ENCODE data around the gene BRF1.

BRF1 gene, protein sequence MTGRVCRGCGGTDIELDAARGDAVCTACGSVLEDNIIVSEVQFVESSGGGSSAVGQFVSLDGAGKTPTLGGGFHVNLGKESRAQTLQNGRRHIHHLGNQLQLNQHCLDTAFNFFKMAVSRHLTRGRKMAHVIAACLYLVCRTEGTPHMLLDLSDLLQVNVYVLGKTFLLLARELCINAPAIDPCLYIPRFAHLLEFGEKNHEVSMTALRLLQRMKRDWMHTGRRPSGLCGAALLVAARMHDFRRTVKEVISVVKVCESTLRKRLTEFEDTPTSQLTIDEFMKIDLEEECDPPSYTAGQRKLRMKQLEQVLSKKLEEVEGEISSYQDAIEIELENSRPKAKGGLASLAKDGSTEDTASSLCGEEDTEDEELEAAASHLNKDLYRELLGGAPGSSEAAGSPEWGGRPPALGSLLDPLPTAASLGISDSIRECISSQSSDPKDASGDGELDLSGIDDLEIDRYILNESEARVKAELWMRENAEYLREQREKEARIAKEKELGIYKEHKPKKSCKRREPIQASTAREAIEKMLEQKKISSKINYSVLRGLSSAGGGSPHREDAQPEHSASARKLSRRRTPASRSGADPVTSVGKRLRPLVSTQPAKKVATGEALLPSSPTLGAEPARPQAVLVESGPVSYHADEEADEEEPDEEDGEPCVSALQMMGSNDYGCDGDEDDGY

DNA sequence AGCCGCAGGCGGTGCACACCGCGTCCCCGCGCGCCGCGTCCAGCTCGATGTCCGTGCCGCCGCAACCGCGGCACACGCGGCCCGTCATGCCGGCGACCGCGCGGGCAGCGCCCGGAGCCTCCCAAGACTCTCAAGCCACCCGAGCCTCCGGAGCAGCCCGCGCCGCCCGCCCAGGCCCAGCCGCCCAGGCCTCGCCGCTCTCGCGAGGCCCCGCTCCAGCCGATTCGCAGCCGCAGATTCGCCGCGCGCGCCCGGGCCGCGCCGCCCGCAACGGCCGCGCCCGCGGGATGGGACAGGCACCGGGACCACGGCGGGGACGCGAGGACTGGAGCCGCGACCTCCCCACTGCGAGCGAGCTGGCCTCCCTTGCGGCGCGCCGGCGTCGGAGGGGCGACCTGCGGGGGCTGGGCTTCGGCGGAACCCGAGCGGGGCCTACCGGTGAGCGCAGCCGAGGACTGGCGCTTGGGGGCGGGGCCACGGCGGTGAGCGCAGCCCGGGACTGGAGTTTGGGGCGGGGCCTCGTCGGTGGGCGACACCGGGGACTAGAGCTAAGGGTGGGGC lies at the start of gene BRF1:
TSS of gene BRF1 (minus strand) at position 460 of the 561 bp plus-strand sequence. CDS start at position 88, 372 bp downstream.
- H3K4me3 Mint-ChIP-seq = peak within 1 kb of the TSS; percentile 86
- TF ChIP-seq, protein P1, sequence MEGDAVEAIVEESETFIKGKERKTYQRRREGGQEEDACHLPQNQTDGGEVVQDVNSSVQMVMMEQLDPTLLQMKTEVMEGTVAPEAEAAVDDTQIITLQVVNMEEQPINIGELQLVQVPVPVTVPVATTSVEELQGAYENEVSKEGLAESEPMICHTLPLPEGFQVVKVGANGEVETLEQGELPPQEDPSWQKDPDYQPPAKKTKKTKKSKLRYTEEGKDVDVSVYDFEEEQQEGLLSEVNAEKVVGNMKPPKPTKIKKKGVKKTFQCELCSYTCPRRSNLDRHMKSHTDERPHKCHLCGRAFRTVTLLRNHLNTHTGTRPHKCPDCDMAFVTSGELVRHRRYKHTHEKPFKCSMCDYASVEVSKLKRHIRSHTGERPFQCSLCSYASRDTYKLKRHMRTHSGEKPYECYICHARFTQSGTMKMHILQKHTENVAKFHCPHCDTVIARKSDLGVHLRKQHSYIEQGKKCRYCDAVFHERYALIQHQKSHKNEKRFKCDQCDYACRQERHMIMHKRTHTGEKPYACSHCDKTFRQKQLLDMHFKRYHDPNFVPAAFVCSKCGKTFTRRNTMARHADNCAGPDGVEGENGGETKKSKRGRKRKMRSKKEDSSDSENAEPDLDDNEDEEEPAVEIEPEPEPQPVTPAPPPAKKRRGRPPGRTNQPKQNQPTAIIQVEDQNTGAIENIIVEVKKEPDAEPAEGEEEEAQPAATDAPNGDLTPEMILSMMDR (IDR thresholded peaks at IDR 0.05) = no peak
- peaks cover 5% of the 10 kb centered on the region for H3K9me3 Mint-ChIP-seq
- peaks cover 31% of the 10 kb centered on the region for H3K27me3 Mint-ChIP-seq (ENCODE audit: low read depth, poor library complexity)
- peak; percentile 99 for DNase-seq
- H3K36me3 Mint-ChIP-seq (ENCODE audit: low read depth) = peaks cover 23% of the 10 kb centered on the region
- H3K4me1 Mint-ChIP-seq = peaks cover 11% of the 10 kb centered on the region
- H3K27ac Mint-ChIP-seq = peak within 1 kb of the TSS; percentile 87

DNA sequence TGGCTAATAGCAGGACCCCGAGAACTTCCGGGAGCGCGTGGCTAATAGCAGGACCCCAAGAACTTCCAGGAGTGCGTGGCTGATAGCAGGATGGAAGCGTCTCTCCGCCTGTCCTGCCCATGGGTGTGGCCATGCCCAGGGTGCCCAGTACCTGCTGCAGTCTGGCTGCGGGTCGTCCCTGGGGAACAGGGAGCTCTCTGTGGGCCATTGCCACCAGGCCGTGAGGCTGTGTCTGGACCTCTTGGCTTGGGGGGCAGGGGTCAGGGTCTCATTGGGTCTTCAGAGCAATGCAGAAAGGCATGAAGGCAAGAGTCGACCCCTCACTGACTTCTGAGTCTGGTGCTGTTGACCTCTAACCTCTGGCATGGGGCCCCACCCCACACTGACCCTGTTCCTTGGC lies 49.2 kb upstream of the BRF1 start:
- peaks cover 3% of the 10 kb centered on the region for H3K27me3 Mint-ChIP-seq (ENCODE audit: low read depth, poor library complexity)
- H3K4me1 Mint-ChIP-seq = peaks cover 20% of the 10 kb centered on the region
- TF ChIP-seq, protein P1 (IDR thresholded peaks at IDR 0.05) = no peak
- DNase-seq = no peak
- peaks cover 8% of the 10 kb centered on the region for H3K9me3 Mint-ChIP-seq
- no peak overlapping the region for H3K4me3 Mint-ChIP-seq
- H3K27ac Mint-ChIP-seq = no peak overlapping the region
- H3K36me3 Mint-ChIP-seq (ENCODE audit: low read depth) = peaks cover 8% of the 10 kb centered on the region

DNA sequence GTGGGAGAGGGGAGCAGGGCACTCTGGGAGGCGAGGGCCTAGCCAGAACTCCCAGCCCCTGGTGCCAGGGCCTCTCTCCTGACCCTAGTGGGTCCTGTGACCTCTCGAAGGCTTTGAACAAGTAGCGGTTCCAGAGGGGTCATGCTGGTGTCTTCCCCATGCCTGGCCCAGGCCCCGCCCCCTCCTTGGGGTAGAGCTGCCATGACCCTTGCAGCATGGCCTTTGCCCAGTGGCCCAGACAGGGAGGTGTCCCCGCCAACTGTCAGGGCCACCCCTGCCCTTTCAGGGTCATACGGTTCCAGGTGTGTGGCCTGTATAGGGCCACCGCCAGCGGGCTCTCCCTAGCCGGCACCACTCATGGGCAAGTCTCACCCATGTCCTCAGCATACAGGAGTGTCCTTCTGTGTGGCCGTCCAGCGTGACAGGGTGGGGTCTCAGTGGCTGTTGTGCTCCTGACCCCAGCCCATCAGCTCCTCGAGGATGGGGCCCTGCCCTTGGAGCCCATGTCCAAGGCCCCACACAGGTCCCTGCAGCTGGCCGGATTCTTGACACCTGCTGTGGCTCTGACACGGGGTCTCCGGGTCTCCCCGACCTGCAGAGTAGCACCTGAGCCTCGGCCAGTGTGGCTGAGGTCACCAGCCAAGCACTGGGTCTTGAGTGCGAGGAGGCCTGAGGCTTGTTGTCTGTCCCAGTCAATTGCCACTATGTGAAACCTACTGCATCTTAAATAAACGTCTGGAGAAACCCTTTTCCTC lies 48.3 kb upstream of the BRF1 start:
- peaks cover 17% of the 10 kb centered on the region for H3K9me3 Mint-ChIP-seq
- H3K4me3 Mint-ChIP-seq = no peak overlapping the region
- TF ChIP-seq, protein P1 (IDR thresholded peaks at IDR 0.05) = no peak
- H3K27me3 Mint-ChIP-seq (ENCODE audit: low read depth, poor library complexity) = peaks cover 9% of the 10 kb centered on the region
- H3K4me1 Mint-ChIP-seq = peaks cover 20% of the 10 kb centered on the region
- peaks cover 12% of the 10 kb centered on the region for H3K36me3 Mint-ChIP-seq (ENCODE audit: low read depth)
- DNase-seq = no peak
- no peak overlapping the region for H3K27ac Mint-ChIP-seq

DNA sequence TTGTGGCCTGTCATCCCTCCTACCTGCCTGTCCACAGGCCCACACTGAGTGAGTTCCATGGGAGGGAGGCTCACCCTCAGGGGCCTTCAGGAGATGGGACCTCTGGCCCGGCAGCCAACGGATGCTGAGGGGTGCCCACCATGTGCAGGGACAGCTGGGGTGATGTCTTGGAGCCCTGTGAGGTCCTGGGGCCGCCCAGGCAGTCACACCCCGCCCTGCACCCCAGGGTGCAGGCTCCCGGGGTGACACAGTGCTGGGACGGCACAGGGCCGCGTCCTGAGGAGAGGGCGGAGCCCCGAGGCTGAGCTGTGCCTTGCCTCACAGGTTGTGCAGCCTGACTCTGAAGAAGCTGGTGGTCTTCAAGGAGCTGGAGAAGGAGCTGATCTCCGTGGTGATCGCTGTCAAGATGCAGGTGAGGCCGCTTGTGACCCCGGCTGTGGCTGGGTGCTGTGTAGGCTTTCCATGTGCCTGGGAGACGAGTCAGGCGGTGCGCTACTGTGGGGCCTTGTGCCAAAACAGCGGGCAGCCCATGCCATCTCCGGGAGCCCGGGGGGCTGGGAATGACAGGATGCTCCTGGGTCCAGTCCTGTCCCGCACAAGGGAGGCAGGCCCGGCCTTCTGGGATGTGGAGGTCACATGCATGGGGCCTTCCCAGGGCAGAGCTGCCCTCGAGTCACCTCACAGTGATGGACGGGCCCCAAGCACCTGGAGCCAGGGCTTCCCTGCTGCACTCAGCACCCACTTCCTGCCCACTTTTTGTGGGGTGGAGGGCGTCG lies 47.6 kb upstream of the BRF1 start:
- Mint-ChIP-seq H3K9me3 (peaks cover 19% of the 10 kb centered on the region), H3K27ac (no peak overlapping the region), H3K4me1 (peaks cover 20% of the 10 kb centered on the region), H3K4me3 (no peak overlapping the region), H3K36me3 (ENCODE audit: low read depth) (peaks cover 13% of the 10 kb centered on the region), H3K27me3 (ENCODE audit: low read depth, poor library complexity) (peaks cover 9% of the 10 kb centered on the region)
- DNase-seq = no peak
- TF ChIP-seq, protein P1 (IDR thresholded peaks at IDR 0.05) = no peak

DNA sequence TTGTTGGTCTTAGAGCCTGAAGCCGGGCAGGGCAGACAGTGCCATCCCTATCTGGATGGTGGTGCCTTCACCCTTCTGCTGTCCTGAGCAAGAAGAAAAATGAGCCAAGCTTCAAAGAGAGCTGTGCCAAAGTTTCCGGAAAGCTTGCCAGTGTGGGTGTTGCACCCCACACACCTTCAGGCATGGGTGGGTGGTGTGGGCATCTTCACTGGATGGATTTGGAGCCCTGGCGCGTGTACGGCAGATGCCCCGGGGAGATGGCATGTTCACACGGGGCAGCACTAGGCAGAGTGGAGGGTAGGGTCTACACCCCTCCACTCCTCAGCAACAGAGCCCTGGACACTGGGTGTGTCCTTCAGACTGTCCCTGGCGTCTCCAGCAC lies 46.8 kb upstream of the BRF1 start:
- Mint-ChIP-seq H3K4me1 (peaks cover 26% of the 10 kb centered on the region), H3K27me3 (ENCODE audit: low read depth, poor library complexity) (peaks cover 9% of the 10 kb centered on the region), H3K36me3 (ENCODE audit: low read depth) (peaks cover 13% of the 10 kb centered on the region), H3K4me3 (no peak overlapping the region), H3K9me3 (peaks cover 19% of the 10 kb centered on the region), H3K27ac (no peak overlapping the region)
- TF ChIP-seq, protein P1 (IDR thresholded peaks at IDR 0.05) = no peak
- no peak for DNase-seq

Measured in nephron progenitor cell (in vitro differentiated cells).